BJ (cell line): ENCODE results near the gene PIK3CD. TPM values are rescaled to one million over a fixed set of nuclear protein-coding genes. Genes with fewer than 3 reads are reported as not detected.
"Not testable (repeated sequence)": the region's sequence is repeated elsewhere in the genome, so short reads cannot be mapped to it uniquely, and the experiment has no call there.

Experiments used
- CTCF ChIA-PET: fragments of 350-600 bp; formaldehyde crosslinking; extraction: SDS; loops from one replicate; lab custom pipeline; 2021; ENCODE audit warnings: antibody characterized with exemption, inconsistent platforms; lab: Yijun Ruan, JAX
- POLR2A ChIA-PET: fragments of 300-600 bp; sonication (Branson Sonifier 250); formaldehyde crosslinking; extraction: SDS; loops from one replicate; lab custom pipeline; 2021; ENCODE audit warnings: antibody characterized with exemption; lab: Charles Lee
- DNase-seq: peaks from one replicate; pipeline ENCODE4 v3.0.0-alpha.2; 2011; ENCODE audit warnings: low read depth
- H3K27me3 ChIP-seq: 2 replicates; pipeline ENCODE4 v1.6.0; 2011; ENCODE audit warnings: low read length; ENCODE audit not compliant: control insufficient read depth, insufficient read depth
- H3K36me3 ChIP-seq: 2 replicates; pipeline ENCODE4 v1.5.1; 2011; ENCODE audit warnings: low read length; ENCODE audit not compliant: control insufficient read depth, insufficient read depth
- H3K4me3 ChIP-seq: 2 replicates; pipeline ENCODE4 v1.5.1; 2011; ENCODE audit warnings: low read depth, mild to moderate bottlenecking, control low read depth, low read length
- polyA plus RNA-seq: library from polyadenylated mRNA; depleted of rRNA; stranded (reverse); fragments of >200 nt; gene quantifications from 2 replicates; pipeline ENCODE4 v1.2.3, GENCODE V29; 2011
- TF ChIP-seq, protein P1 (sequence below): IDR thresholded peaks from 2 replicates; pipeline ENCODE4 v1.5.1; 2011; ENCODE audit warnings: low read depth, mild to moderate bottlenecking, control low read depth, inconsistent platforms, low read length, moderate library complexity; ENCODE audit not compliant: insufficient read depth

The PIK3CD gene
- polyA plus RNA-seq, 1 experiment: 9.2 TPM

DNA sequence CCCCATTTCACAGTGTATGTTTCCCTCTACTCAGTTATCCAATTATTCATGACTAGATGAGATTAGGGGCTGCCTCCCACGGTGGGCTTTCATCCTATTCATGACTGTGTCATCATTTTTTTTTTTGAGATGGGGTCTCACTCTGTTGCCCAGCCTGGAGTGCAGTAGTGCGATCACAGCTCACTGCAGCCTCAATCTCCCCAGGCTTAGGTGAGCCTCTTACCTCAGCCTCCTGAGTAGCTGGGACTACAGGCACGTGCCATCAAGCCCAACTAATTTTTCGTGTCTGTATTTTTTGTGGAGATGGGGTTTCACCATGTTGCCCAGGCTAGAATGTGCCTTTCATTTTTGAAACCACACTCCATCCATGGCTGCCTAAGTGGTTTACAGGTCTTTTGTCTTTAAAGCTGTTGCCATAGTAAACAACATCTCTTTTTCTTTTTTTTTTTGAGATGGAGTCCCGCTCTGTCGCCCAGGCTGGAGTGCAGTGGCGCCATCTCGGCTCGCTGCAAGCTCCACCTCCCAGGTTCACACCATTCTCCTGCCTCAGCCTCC is 60.0 kb downstream of the PIK3CD start:
- no peak overlapping the region for H3K4me3 ChIP-seq
- POLR2A ChIA-PET: no interaction called here
- TF ChIP-seq, protein P1, sequence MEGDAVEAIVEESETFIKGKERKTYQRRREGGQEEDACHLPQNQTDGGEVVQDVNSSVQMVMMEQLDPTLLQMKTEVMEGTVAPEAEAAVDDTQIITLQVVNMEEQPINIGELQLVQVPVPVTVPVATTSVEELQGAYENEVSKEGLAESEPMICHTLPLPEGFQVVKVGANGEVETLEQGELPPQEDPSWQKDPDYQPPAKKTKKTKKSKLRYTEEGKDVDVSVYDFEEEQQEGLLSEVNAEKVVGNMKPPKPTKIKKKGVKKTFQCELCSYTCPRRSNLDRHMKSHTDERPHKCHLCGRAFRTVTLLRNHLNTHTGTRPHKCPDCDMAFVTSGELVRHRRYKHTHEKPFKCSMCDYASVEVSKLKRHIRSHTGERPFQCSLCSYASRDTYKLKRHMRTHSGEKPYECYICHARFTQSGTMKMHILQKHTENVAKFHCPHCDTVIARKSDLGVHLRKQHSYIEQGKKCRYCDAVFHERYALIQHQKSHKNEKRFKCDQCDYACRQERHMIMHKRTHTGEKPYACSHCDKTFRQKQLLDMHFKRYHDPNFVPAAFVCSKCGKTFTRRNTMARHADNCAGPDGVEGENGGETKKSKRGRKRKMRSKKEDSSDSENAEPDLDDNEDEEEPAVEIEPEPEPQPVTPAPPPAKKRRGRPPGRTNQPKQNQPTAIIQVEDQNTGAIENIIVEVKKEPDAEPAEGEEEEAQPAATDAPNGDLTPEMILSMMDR: no peak
- no peak for DNase-seq
- CTCF ChIA-PET: interaction anchor here (1.8 kb wide), 1 partner anchor 9 kb away, joined by 4 read pairs; no protein-coding TSS in a partner anchor
- H3K27me3 ChIP-seq: no peaks in the 10 kb centered on the region
- peaks cover 12% of the 10 kb centered on the region for H3K36me3 ChIP-seq

DNA sequence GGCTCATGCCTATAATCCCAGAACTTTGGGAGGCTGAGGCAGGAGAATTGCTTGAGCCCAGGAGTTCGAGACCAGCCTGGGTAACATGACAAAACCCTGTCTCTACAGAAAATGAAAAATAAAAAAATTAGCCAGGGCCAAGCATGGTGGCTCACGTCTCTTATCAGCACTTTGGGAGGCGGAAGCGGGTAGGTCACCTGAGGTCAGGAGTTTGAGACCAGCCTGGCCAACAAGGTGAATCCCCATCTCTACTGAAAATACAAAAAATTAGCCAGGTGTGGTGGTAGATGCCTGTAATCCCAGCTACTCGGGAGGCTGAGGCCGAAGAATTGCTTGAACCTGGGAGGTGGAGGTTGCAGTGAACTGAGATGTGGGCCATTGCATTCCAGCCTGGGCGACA is 61.2 kb downstream of the PIK3CD start:
- POLR2A ChIA-PET, DNase-seq, H3K4me3 ChIP-seq, H3K27me3 ChIP-seq: not testable (repeated sequence)
- CTCF ChIA-PET: interaction anchor here (0.7 kb wide), 1 partner anchor 162 kb away, joined by 3 read pairs; no protein-coding TSS in a partner anchor
- peaks cover 15% of the 10 kb centered on the region for H3K36me3 ChIP-seq

DNA sequence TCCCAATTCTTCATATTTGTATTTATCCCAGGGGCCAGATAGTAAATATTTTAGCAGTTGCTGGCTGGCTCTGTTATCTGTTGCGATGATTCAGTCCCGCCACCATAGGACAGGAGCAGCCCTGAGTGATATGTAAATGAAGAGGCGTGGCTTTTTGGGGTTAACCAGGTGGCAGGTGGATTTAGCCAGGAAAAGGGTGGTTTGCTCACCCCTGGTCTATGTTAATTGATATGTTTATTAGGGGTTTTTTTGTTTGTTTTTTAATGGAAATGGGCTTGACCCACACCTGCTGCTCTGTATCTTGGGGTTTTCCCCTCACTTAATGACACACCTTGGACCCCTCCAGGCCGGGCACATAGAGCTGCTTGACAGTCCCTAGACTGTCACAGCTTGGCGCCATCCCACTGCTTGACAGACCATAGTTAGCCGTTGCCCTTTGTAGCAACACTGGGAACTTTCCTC is 62.8 kb downstream of the PIK3CD start:
- H3K4me3 ChIP-seq: no peak overlapping the region
- H3K36me3 ChIP-seq: peaks cover 20% of the 10 kb centered on the region
- DNase-seq: no peak
- H3K27me3 ChIP-seq: no peaks in the 10 kb centered on the region
- ChIA-PET CTCF (interaction anchor here (0.8 to 1.2 kb wide), 2 partner anchors 11 to 154 kb away, joined by 3 read pairs; no protein-coding TSS in a partner anchor), POLR2A (no interaction called here)
- TF ChIP-seq, protein P1: no peak

DNA sequence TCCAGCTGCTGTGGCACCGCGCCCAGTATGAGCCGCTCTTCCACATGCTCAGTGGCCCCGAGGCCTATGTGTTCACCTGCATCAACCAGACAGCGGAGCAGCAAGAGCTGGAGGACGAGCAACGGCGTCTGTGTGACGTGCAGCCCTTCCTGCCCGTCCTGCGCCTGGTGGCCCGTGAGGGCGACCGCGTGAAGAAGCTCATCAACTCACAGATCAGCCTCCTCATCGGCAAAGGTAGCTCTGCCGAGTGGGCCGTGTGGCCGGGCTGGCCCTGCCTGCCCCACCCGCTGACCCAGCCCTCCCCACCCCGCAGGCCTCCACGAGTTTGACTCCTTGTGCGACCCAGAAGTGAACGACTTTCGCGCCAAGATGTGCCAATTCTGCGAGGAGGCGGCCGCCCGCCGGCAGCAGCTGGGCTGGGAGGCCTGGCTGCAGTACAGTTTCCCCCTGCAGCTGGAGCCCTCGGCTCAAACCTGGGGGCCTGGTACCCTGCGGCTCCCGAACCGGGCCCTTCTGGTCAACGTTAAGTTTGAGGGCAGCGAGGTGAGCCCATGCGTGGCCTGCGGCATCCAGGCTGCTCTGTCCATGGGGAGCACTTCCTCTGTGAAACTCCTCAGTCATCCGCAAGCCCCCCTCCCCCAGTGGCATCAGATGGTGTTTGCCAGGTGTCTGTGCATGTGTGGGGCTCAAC is 64.2 kb downstream of the PIK3CD start:
- TF ChIP-seq, protein P1: no peak
- ChIA-PET CTCF (interaction anchor here (1.0 to 2.3 kb wide), 2 partner anchors 10 to 15 kb away, joined by 3 to 9 read pairs; no protein-coding TSS in a partner anchor), POLR2A (no interaction called here)
- peaks cover 23% of the 10 kb centered on the region for H3K36me3 ChIP-seq
- no peaks in the 10 kb centered on the region for H3K27me3 ChIP-seq
- no peak for DNase-seq
- no peak overlapping the region for H3K4me3 ChIP-seq

DNA sequence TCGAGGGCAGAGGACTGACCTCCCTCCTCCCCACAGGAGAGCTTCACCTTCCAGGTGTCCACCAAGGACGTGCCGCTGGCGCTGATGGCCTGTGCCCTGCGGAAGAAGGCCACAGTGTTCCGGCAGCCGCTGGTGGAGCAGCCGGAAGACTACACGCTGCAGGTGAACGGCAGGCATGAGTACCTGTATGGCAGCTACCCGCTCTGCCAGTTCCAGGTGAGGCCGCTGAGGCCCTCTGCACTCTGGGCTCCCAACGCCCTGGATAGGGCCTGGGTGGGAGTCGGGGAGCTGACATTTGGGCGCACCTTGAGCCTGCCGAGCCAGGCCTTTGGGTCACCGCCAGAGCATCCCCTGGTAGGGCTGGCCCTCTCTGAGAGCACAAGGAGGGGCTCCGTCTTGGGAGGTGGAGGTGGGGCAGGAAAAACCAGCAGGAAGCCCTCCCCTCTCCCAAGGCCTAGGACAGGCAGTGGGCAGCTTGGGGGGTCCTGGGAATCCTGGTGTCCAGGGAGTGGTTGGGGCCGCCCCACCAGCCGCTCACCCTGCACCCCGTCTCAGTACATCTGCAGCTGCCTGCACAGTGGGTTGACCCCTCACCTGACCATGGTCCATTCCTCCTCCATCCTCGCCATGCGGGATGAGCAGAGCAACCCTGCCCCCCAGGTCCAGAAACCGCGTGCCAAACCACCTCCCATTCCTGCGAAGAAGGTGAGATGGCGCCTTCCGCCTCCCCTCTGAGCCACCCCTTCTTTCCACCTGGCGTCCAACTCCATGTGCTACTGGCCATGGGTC is 65.1 kb downstream of the PIK3CD start:
- CTCF ChIA-PET: interaction anchor here (1.0 to 3.1 kb wide), 3 partner anchors 9 to 90 kb away, joined by 3 to 17 read pairs (median 9); no protein-coding TSS in a partner anchor
- no peak for DNase-seq
- Histone ChIP-seq H3K27me3 (no peaks in the 10 kb centered on the region), H3K4me3 (no peak overlapping the region), H3K36me3 (peaks cover 30% of the 10 kb centered on the region)
- POLR2A ChIA-PET: no interaction called here
- TF ChIP-seq, protein P1: no peak
